ENCODE data around the gene RIC8A. TPM values are rescaled to one million over a fixed set of nuclear protein-coding genes. Genes with fewer than 3 reads are reported as not detected.

Gene RIC8A
- total and polyA plus RNA-seq, 8 donors, result 29.7 to 49.3 (median 40.9) TPM

GRCh38 chr11:253160-253885 lies 45.8 kb downstream of the RIC8A start:
- intact Hi-C loops (cut with DNase I), result no loop called here
- no peak for ATAC-seq
- no peak overlapping the region for H3K27ac ChIP-seq
- no peak overlapping the region for H3K4me3 ChIP-seq
- no peaks in the 10 kb centered on the region for H3K27me3 ChIP-seq
- peaks cover 0 to 19% (median 3%) of the 10 kb centered on the region in 3 donors for H3K36me3 ChIP-seq
- no peak for TF ChIP-seq CTCF (IDR thresholded peaks at IDR 0.05)
- WGBS, 2 donors, result 72 to 78% methylated on average over 13 of the region's 13 CpGs
- H3K9me3 ChIP-seq, result no peaks in the 10 kb centered on the region
- no peak for FAIRE-seq
- no peak for DNase-seq
- no peaks in the 10 kb centered on the region for H3K4me1 ChIP-seq

GRCh38 chr11:253886-254270 lies 46.4 kb downstream of the RIC8A start:
- ATAC-seq, result no peak
- 86 to 92% methylated on average over 5 of the region's 5 CpGs for WGBS, 2 donors
- Histone ChIP-seq H3K27me3 (no peaks in the 10 kb centered on the region), H3K27ac (no peak overlapping the region), H3K4me1 (no peaks in the 10 kb centered on the region), H3K9me3 (no peaks in the 10 kb centered on the region), H3K36me3 (peaks cover 0 to 13% (median 1%) of the 10 kb centered on the region in 3 donors), H3K4me3 (no peak overlapping the region)
- no peak for FAIRE-seq
- intact Hi-C loops (cut with DNase I), result no loop called here
- no peak for DNase-seq
- TF ChIP-seq CTCF (IDR thresholded peaks at IDR 0.05), result no peak

GRCh38 chr11:255176-255575 lies 47.7 kb downstream of the RIC8A start:
- DNase-seq, result no peak
- Histone ChIP-seq H3K4me3 (no peak overlapping the region), H3K4me1 (no peaks in the 10 kb centered on the region), H3K27me3 (no peaks in the 10 kb centered on the region), H3K36me3 (peaks cover 0 to 11% (median 0%) of the 10 kb centered on the region in 3 donors), H3K9me3 (no peaks in the 10 kb centered on the region), H3K27ac (no peak overlapping the region)
- no peak for TF ChIP-seq CTCF (IDR thresholded peaks at IDR 0.05)
- 51 to 52% methylated on average over 3 of the region's 3 CpGs for WGBS, 2 donors
- no peak for FAIRE-seq
- no peak for ATAC-seq
- intact Hi-C loops (cut with DNase I), result no loop called here

GRCh38 chr11:255816-256215 lies 48.3 kb downstream of the RIC8A start:
- no peak overlapping the region for H3K27ac ChIP-seq
- no peaks in the 10 kb centered on the region for H3K4me1 ChIP-seq
- ATAC-seq, result no peak
- TF ChIP-seq CTCF (IDR thresholded peaks at IDR 0.05), result no peak
- intact Hi-C loops (cut with DNase I), result no loop called here
- no peaks in the 10 kb centered on the region for H3K9me3 ChIP-seq
- no peak for FAIRE-seq
- 89 to 91% methylated on average over 2 of the region's 2 CpGs for WGBS, 2 donors
- H3K4me3 ChIP-seq, result no peak overlapping the region
- H3K36me3 ChIP-seq, result peaks cover 0 to 11% (median 0%) of the 10 kb centered on the region in 3 donors
- no peak for DNase-seq
- H3K27me3 ChIP-seq, result no peaks in the 10 kb centered on the region

GRCh38 chr11:256952-257737 lies 49.6 kb downstream of the RIC8A start:
- intact Hi-C loops (cut with DNase I), result no loop called here
- no peaks in the 10 kb centered on the region for H3K9me3 ChIP-seq
- DNase-seq, result no peak
- WGBS, 2 donors, result 70 to 73% methylated on average over 14 of the region's 14 CpGs
- no peaks in the 10 kb centered on the region for H3K27me3 ChIP-seq
- H3K36me3 ChIP-seq, result peaks cover 0 to 7% (median 0%) of the 10 kb centered on the region in 3 donors
- no peak overlapping the region for H3K4me3 ChIP-seq
- no peak for FAIRE-seq
- H3K27ac ChIP-seq, result no peak overlapping the region
- H3K4me1 ChIP-seq, result no peaks in the 10 kb centered on the region
- TF ChIP-seq CTCF (IDR thresholded peaks at IDR 0.05), result no peak
- ATAC-seq, result no peak
